Measurements from ENCODE around the gene CD40.
A peak's percentile ranks its signal among the peaks of the same experiment; 100 is the strongest.

The CD40 gene

DNA sequence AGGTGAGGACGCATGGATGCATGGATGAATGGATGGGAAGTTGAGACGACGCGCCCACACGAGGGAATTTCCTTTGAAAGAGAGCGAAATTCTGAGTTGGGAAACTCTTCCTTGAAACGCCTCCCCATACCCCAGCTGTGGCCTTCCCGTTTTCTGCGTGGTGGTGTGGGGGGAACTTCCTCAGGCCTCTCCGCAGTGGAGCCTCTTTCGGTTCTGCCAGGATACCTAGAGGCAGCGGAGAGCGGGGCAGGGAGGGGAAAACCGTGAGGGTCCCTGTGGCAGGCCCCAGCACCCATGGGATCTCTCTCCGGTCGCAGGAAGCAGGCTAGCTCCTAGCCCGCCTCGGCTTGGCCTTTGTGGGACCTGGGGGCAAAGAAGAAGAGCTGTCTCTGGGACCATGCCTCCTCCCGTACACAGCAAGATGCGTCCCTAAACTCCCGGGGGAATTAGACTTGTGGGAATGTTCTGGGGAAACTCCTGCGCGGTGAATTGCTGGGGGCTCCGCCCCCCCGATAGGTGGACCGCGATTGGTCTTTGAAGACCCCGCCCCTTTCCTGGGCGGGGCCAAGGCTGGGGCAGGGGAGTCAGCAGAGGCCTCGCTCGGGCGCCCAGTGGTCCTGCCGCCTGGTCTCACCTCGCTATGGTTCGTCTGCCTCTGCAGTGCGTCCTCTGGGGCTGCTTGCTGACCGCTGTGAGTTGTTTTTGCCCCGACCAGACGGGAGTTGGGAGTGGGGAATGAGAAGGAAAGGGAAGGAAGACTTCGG, at the start of gene CD40:
Gene CD40, plus strand, starts transcription at position 611 of the 764 bp plus-strand sequence. Its CDS starts 30 bp downstream, at position 641.
- DNase-seq (ENCODE audit: low spot score), result peak; percentile 95

GRCh38 chr20:46070215-46070900, 47.8 kb upstream of the CD40 start:
- in situ Hi-C loops (cut with MboI; ENCODE audit: low sequenced_read_pairs, unreplicated experiment), result no loop called here
- no peak for DNase-seq (ENCODE audit: low spot score)
- TF ChIP-seq, protein P1, sequence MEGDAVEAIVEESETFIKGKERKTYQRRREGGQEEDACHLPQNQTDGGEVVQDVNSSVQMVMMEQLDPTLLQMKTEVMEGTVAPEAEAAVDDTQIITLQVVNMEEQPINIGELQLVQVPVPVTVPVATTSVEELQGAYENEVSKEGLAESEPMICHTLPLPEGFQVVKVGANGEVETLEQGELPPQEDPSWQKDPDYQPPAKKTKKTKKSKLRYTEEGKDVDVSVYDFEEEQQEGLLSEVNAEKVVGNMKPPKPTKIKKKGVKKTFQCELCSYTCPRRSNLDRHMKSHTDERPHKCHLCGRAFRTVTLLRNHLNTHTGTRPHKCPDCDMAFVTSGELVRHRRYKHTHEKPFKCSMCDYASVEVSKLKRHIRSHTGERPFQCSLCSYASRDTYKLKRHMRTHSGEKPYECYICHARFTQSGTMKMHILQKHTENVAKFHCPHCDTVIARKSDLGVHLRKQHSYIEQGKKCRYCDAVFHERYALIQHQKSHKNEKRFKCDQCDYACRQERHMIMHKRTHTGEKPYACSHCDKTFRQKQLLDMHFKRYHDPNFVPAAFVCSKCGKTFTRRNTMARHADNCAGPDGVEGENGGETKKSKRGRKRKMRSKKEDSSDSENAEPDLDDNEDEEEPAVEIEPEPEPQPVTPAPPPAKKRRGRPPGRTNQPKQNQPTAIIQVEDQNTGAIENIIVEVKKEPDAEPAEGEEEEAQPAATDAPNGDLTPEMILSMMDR (IDR thresholded peaks at IDR 0.05; ENCODE audit: borderline replicate concordance, control extremely low read depth, extremely low read depth, insufficient read depth, missing control alignments), result no peak

More for the DNA sequence above, at the start of gene CD40:
- TF ChIP-seq, protein P1 (IDR thresholded peaks at IDR 0.05; ENCODE audit: borderline replicate concordance, control extremely low read depth, extremely low read depth, insufficient read depth, missing control alignments), result no peak
- in situ Hi-C loops (cut with MboI; ENCODE audit: low sequenced_read_pairs, unreplicated experiment), result no loop called here

GRCh38 chr20:46071573-46071972, 46.5 kb upstream of the CD40 start:
- in situ Hi-C loops (cut with MboI; ENCODE audit: low sequenced_read_pairs, unreplicated experiment), result no loop called here
- no peak for DNase-seq (ENCODE audit: low spot score)
- TF ChIP-seq, protein P1 (IDR thresholded peaks at IDR 0.05; ENCODE audit: borderline replicate concordance, control extremely low read depth, extremely low read depth, insufficient read depth, missing control alignments), result no peak

- DNase-seq (ENCODE audit: low spot score), result no peak
- TF ChIP-seq, protein P1 (IDR thresholded peaks at IDR 0.05; ENCODE audit: borderline replicate concordance, control extremely low read depth, extremely low read depth, insufficient read depth, missing control alignments), result no peak
- in situ Hi-C loops (cut with MboI; ENCODE audit: low sequenced_read_pairs, unreplicated experiment), result no loop called here
Observed at GRCh38 chr20:46073024-46073423, 45.1 kb upstream of the CD40 start.

DNA sequence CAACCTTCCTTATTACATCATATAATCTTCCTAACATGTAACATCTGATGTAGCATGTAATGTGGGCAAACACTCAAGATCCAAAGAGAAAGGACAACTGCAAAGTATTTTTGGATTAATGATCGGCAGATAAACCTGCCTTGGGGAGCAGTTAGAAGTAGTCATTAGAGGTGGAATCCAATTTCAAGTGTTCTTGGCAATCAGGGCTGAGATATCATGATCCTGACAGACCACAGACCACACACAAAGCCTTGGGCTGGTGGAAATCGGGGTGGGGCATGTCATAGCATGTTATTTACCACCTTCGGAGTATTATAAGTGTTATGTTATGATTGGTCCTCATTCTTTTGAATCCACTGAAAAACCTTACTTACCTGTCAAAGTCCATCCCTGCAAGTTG, 44.7 kb upstream of the CD40 start:
- DNase-seq (ENCODE audit: low spot score), result no peak
- in situ Hi-C loops (cut with MboI; ENCODE audit: low sequenced_read_pairs, unreplicated experiment), result no loop called here
- TF ChIP-seq, protein P1 (IDR thresholded peaks at IDR 0.05; ENCODE audit: borderline replicate concordance, control extremely low read depth, extremely low read depth, insufficient read depth, missing control alignments), result no peak

DNA sequence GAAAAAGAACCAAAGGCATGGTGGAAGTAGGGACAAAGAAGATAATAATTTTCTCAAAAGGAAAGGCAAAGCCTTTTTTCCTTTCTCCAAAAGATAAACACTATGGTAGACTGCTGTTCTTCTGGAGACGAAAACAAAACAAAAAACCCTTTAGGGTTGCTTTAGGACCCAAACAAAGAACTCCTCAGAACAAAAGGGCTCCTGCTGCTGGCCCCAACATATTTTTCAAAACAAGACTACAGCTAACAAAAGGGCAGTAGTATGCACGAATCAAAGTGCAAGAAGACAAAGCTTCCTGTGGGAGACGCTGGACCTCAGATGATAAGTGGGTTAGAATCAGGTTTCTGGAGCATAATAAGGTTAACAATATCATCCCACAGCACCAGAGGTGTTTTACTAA, 44.1 kb upstream of the CD40 start:
- no peak for DNase-seq (ENCODE audit: low spot score)

More for the DNA sequence above, 44.1 kb upstream of the CD40 start:
- TF ChIP-seq, protein P1 (IDR thresholded peaks at IDR 0.05; ENCODE audit: borderline replicate concordance, control extremely low read depth, extremely low read depth, insufficient read depth, missing control alignments), result no peak
- in situ Hi-C loops (cut with MboI; ENCODE audit: low sequenced_read_pairs, unreplicated experiment), result no loop called here

All from GM13976 (cell line).